Measurements from ENCODE around the gene TUSC2. TPM values are rescaled to one million over a fixed set of nuclear protein-coding genes. Genes with fewer than 3 reads are reported as not detected.

TUSC2 gene
- total and polyA plus RNA-seq, 10 of the 15 experiments (the other 5 are each of a cell fraction or from before 2014, with no cell fraction given) = 4.0 to 73.8 (median 34.3) TPM

DNA sequence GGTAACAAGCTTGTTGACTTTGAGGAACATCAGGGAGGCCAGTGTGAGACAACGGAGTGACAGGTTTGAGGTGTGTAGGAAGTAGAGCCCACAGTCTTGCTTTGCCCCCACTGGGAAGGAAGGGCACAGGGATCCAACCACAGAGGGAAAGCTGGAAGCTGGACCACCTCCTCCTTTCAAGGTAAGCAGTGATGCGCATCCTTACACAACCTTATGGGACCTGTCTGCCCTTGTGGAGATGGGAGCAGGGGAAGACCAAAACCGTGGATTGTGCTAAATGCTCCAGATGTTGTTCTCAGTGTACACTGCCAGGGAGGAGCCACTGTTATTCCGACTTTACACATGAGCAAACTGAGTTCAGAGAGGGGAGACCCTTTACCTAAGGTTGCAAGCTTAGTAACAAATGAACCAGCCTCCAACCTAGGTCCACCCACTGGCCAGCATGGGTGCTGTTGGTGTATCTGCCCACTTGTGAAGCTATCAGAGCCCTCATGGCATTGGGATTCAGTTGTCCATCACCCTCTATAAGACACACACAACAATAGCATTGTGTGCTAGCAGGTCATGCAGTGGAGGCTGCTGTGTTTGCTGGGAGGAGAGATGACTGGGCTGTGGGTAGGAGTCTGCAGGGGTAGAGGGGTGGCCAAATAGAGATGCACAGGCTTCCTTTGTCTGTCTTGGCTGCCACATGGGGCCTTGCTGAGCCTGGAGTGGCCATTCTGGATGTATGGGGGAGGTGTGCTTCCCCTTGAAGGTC is 49.7 kb downstream of the TUSC2 start (continued):
- TF ChIP-seq, protein P1, sequence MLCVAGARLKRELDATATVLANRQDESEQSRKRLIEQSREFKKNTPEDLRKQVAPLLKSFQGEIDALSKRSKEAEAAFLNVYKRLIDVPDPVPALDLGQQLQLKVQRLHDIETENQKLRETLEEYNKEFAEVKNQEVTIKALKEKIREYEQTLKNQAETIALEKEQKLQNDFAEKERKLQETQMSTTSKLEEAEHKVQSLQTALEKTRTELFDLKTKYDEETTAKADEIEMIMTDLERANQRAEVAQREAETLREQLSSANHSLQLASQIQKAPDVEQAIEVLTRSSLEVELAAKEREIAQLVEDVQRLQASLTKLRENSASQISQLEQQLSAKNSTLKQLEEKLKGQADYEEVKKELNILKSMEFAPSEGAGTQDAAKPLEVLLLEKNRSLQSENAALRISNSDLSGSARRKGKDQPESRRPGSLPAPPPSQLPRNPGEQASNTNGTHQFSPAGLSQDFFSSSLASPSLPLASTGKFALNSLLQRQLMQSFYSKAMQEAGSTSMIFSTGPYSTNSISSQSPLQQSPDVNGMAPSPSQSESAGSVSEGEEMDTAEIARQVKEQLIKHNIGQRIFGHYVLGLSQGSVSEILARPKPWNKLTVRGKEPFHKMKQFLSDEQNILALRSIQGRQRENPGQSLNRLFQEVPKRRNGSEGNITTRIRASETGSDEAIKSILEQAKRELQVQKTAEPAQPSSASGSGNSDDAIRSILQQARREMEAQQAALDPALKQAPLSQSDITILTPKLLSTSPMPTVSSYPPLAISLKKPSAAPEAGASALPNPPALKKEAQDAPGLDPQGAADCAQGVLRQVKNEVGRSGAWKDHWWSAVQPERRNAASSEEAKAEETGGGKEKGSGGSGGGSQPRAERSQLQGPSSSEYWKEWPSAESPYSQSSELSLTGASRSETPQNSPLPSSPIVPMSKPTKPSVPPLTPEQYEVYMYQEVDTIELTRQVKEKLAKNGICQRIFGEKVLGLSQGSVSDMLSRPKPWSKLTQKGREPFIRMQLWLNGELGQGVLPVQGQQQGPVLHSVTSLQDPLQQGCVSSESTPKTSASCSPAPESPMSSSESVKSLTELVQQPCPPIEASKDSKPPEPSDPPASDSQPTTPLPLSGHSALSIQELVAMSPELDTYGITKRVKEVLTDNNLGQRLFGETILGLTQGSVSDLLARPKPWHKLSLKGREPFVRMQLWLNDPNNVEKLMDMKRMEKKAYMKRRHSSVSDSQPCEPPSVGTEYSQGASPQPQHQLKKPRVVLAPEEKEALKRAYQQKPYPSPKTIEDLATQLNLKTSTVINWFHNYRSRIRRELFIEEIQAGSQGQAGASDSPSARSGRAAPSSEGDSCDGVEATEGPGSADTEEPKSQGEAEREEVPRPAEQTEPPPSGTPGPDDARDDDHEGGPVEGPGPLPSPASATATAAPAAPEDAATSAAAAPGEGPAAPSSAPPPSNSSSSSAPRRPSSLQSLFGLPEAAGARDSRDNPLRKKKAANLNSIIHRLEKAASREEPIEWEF (IDR thresholded peaks at IDR 0.05; ENCODE audit: insufficient replicate concordance, low read depth, low read length) = no peak
- TF ChIP-seq STAT3 (IDR thresholded peaks at IDR 0.05; ENCODE audit: low read depth, low read length) = no peak

DNA sequence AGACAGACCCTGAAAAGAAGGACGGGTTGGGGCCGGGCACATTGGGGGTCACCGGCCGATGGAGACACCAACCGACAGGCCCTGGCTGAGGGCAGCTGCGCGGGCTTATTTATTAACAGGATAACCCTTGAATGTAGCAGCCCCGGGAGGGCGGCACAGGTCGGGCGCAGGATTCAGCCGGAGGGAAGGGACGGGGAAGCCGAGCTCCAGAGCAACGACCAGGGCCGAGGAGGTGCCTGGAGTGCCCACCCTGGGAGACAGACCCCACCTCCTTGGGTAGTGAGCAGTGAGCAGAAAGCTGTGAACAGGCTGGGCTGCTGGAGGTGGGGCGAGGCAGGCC is 51.3 kb downstream of the TUSC2 start:
- in situ Hi-C loops (cut with MboI) (no loop called here), intact Hi-C loops (cut with micrococcal nuclease; ENCODE audit: unreplicated experiment) (no loop called here)
- Histone ChIP-seq H3K36me3 (ENCODE audit: control insufficient read depth in 2 of 2, insufficient read depth in 2 of 2, low read length in 1 of 2) (no peaks in the 10 kb centered on the region), H2AFZ (ENCODE audit: control insufficient read depth, low read depth, low read length) (no peak overlapping the region), H3K4me3 (no peak overlapping the region), H3K27ac (ENCODE audit: control insufficient read depth, insufficient read depth) (no peak overlapping the region), H4K20me1 (ENCODE audit: control insufficient read depth, insufficient read depth) (no peaks in the 10 kb centered on the region), H3K9ac (ENCODE audit: control insufficient read depth, insufficient read depth, low read length) (no peak overlapping the region), H3K4me1 (ENCODE audit: control insufficient read depth, insufficient read depth, low read length) (peaks cover 6% of the 10 kb centered on the region), H3K4me2 (ENCODE audit: control insufficient read depth, insufficient read depth) (no peak overlapping the region), H3K27me3 (replicated peaks in 1 of 2; ENCODE audit: control insufficient read depth in 2 of 2, insufficient read depth in 2 of 2, low read length in 1 of 2) (peaks cover 7 to 8% of the 10 kb centered on the region in 2 experiments; a peak in 3 of 4 replicates), H3K9me3 (replicated peaks; ENCODE audit: control insufficient read depth, insufficient read depth, low read length) (no peaks in the 10 kb centered on the region), H3K79me2 (ENCODE audit: control insufficient read depth, insufficient read depth, low read length) (no peaks in the 10 kb centered on the region)
- RAD21 ChIA-PET (ENCODE audit: unreplicated experiment) = no interaction called here
- POLR2A ChIA-PET = no interaction called here
- no peak for DNase-seq (ENCODE audit: low read depth, low spot score)
- BruUV-seq (replicated peaks) = no TSS peak
- no peak for FAIRE-seq
- no peak for ATAC-seq
- WGBS (ENCODE audit: insufficient coverage, insufficient replicate concordance, low lambda C conversion rate, missing lambda C conversion rate) = 67% methylated on average over 17 of the region's 17 CpGs
- TF ChIP-seq, protein P2, sequence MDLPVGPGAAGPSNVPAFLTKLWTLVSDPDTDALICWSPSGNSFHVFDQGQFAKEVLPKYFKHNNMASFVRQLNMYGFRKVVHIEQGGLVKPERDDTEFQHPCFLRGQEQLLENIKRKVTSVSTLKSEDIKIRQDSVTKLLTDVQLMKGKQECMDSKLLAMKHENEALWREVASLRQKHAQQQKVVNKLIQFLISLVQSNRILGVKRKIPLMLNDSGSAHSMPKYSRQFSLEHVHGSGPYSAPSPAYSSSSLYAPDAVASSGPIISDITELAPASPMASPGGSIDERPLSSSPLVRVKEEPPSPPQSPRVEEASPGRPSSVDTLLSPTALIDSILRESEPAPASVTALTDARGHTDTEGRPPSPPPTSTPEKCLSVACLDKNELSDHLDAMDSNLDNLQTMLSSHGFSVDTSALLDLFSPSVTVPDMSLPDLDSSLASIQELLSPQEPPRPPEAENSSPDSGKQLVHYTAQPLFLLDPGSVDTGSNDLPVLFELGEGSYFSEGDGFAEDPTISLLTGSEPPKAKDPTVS (IDR thresholded peaks at IDR 0.05; ENCODE audit: low read depth, low read length) = no peak
- TF ChIP-seq KAT2A (conservative IDR thresholded peaks at IDR 0.05; ENCODE audit: control insufficient read depth, low read depth, low read length) = no peak
- no peak for TF ChIP-seq JUNB (IDR thresholded peaks at IDR 0.05)
- TF ChIP-seq YY1 (IDR thresholded peaks at IDR 0.05; ENCODE audit: low read depth, low read length) = no peak
- TF ChIP-seq EP300 (IDR thresholded peaks at IDR 0.05; ENCODE audit: borderline replicate concordance in 1 of 2, control insufficient read depth in 1 of 2, low read depth in 2 of 2, low read length in 2 of 2) = no peak
- TF ChIP-seq RELA (IDR thresholded peaks at IDR 0.05; ENCODE audit: borderline replicate concordance, partially characterized antibody) = no peak
- TF ChIP-seq CHD1 (IDR thresholded peaks at IDR 0.05; ENCODE audit: low read depth, low read length) = no peak
- CTCF ChIA-PET = no interaction called here
- SMC1A ChIA-PET (ENCODE audit: uncharacterized antibody, unreplicated experiment) = no interaction called here
